B cell (primary cell): Measurements from ENCODE around the gene MUC12.
"Not testable (repeated sequence)": the region's sequence is repeated elsewhere in the genome, so short reads cannot be mapped to it uniquely, and the experiment has no call there.

Source experiments
- CTCF ChIP-seq: fragments of 200-600 bp; IDR thresholded peaks from one replicate; pipeline ENCODE4 v1.8.0; 2022; ENCODE audit warnings: antibody characterized with exemption, mild to moderate bottlenecking
- EZH2 ChIP-seq: IDR thresholded peaks from 2 replicates; pipeline ENCODE4 v1.6.1; 2012; ENCODE audit warnings: borderline replicate concordance, low read depth, mild to moderate bottlenecking, moderate library complexity, low read length; ENCODE audit not compliant: insufficient read depth, poor library complexity, severe bottlenecking

- TF ChIP-seq CTCF, EZH2: not testable (repeated sequence)
Measured at GRCh38 chr7:101000025-101000424, 30.7 kb downstream of the MUC12 start.
